Neural cell (in vitro differentiated cells): ENCODE results near the gene PTK6. TPM values are rescaled to one million over a fixed set of nuclear protein-coding genes. Genes with fewer than 3 reads are reported as not detected.

Source experiments
- H2AFZ ChIP-seq: fragments of 200-600, 300-800 bp; sonication (generic), shearing (Covaris generic); 2 replicates; pipeline ENCODE4 v1.6.0; 2014; ENCODE audit warnings: low read depth, mild to moderate bottlenecking, antibody characterized with exemption, low read length, moderate library complexity
- H3F3A ChIP-seq: fragments of 200-600 bp; shearing (Covaris generic); 2 replicates; pipeline ENCODE4 v1.6.1; 2016; ENCODE audit warnings: mild to moderate bottlenecking, moderate library complexity, mixed read lengths, antibody characterized with exemption, low read length; ENCODE audit not compliant: insufficient read depth, poor library complexity, severe bottlenecking
- H3K27ac ChIP-seq: fragments of 200-600, 300-800 bp; sonication (generic), shearing (Covaris generic); 2 replicates; pipeline ENCODE4 v1.5.1; 2014; ENCODE audit warnings: mild to moderate bottlenecking, low read length, moderate library complexity
- H3K27me3 ChIP-seq: fragments of 300-800, 200-600 bp; sonication (generic), shearing (Covaris generic); 2 replicates; pipeline ENCODE4 v1.6.0; 2014; ENCODE audit warnings: mild to moderate bottlenecking, low read depth, low read length, moderate library complexity; ENCODE audit not compliant: insufficient read depth
- H3K36me3 ChIP-seq: fragments of 300-800, 200-600 bp; sonication (generic), shearing (Covaris generic); 2 replicates; pipeline ENCODE4 v1.5.1; 2014; ENCODE audit warnings: mild to moderate bottlenecking, antibody characterized with exemption, low read length, moderate library complexity; ENCODE audit not compliant: insufficient read depth
- H3K4me2 ChIP-seq: fragments of 300-800, 200-600 bp; sonication (generic), shearing (Covaris generic); 2 replicates; pipeline ENCODE4 v1.6.0; 2014; ENCODE audit warnings: mild to moderate bottlenecking, low read length
- H3K4me3 ChIP-seq: fragments of 300-800, 200-600 bp; sonication (generic), shearing (Covaris generic); 2 replicates; pipeline ENCODE4 v1.5.1; 2014; ENCODE audit warnings: mild to moderate bottlenecking, low read length, moderate library complexity
- H3K79me2 ChIP-seq: fragments of 200-600 bp; shearing (Covaris generic); replicated peaks from 2 replicates; pipeline ENCODE4 v1.6.0; 2014; ENCODE audit warnings: mild to moderate bottlenecking, low read length, moderate library complexity; ENCODE audit not compliant: insufficient read depth
- H3K9ac ChIP-seq: fragments of 300-800, 200-600 bp; sonication (generic), shearing (Covaris generic); 2 replicates; pipeline ENCODE4 v1.6.1; 2016; ENCODE audit warnings: mild to moderate bottlenecking, low read length, mixed read lengths
- H3K9me2 ChIP-seq: fragments of 200-600 bp; shearing (Covaris generic); 2 replicates; pipeline ENCODE4 v1.6.1; 2016; ENCODE audit warnings: mild to moderate bottlenecking, low read length, mixed read lengths; ENCODE audit not compliant: insufficient read depth
- H3K9me3 ChIP-seq: fragments of 200-600, 300-800 bp; sonication (generic), shearing (Covaris generic); 2 replicates; pipeline ENCODE4 v1.6.1; 2016; ENCODE audit warnings: mild to moderate bottlenecking, mixed run types, low read length, moderate library complexity, mixed read lengths
- H4K20me1 ChIP-seq: fragments of 200-600 bp; shearing (Covaris generic); 2 replicates; pipeline ENCODE4 v1.6.1; 2016; ENCODE audit warnings: mild to moderate bottlenecking, mixed run types; ENCODE audit not compliant: insufficient read depth
- CTCF ChIP-seq: fragments of 450-650 bp; IDR thresholded peaks from 2 replicates; pipeline ENCODE4 v1.5.1; 2014; ENCODE audit warnings: antibody characterized with exemption, mild to moderate bottlenecking, moderate library complexity; ENCODE audit not compliant: poor library complexity, severe bottlenecking
- EP300 ChIP-seq: fragments of 450-650 bp; conservative IDR thresholded peaks from 2 replicates; pipeline ENCODE4 v1.6.1; 2014; ENCODE audit warnings: antibody characterized with exemption, mild to moderate bottlenecking, moderate library complexity; ENCODE audit not compliant: poor library complexity, severe bottlenecking
- EZH2 ChIP-seq: fragments of 200-600, 300-800 bp; shearing (Covaris generic), sonication (generic); IDR thresholded peaks from 2 replicates; pipeline ENCODE4 v1.6.1; 2014; ENCODE audit warnings: antibody characterized with exemption, low read length, borderline replicate concordance, mild to moderate bottlenecking; ENCODE audit not compliant: insufficient read depth, poor library complexity, severe bottlenecking
- MXI1 ChIP-seq: fragments of 450-650 bp; conservative IDR thresholded peaks from 2 replicates; pipeline ENCODE4 v1.6.1; 2014; ENCODE audit warnings: antibody characterized with exemption, mild to moderate bottlenecking; ENCODE audit not compliant: poor library complexity, severe bottlenecking
- POLR2AphosphoS5 ChIP-seq: IDR thresholded peaks from 2 replicates; pipeline ENCODE4 v1.6.1; 2012
- RAD21 ChIP-seq: fragments of 450-650 bp; conservative IDR thresholded peaks from 2 replicates; pipeline ENCODE4 v1.6.1; 2014; ENCODE audit warnings: antibody characterized with exemption, mild to moderate bottlenecking, moderate library complexity
- REST ChIP-seq: IDR thresholded peaks from 2 replicates; pipeline ENCODE4 v1.6.1; 2012; ENCODE audit warnings: borderline replicate concordance
- SMC3 ChIP-seq: fragments of 450-650 bp; conservative IDR thresholded peaks from 2 replicates; pipeline ENCODE4 v1.6.1; 2014; ENCODE audit warnings: antibody characterized with exemption, mild to moderate bottlenecking, moderate library complexity; ENCODE audit not compliant: poor library complexity
- TAF1 ChIP-seq: IDR thresholded peaks from 2 replicates; pipeline ENCODE4 v1.6.1; 2012; ENCODE audit warnings: low read depth
- polyA plus RNA-seq: library from polyadenylated mRNA; depleted of rRNA; stranded (reverse); fragments of >200 nt; gene quantifications from 2 replicates; pipeline ENCODE4 v1.2.3, GENCODE V29; 2014

PTK6 gene
- polyA plus RNA-seq, 1 donor from 2014 or later = not detected

GRCh38 chr20:63564036-63564810 lies 27.0 kb upstream of the PTK6 start:
- H3K27me3 ChIP-seq = no peaks in the 10 kb centered on the region
- no peak for TF ChIP-seq MXI1
- TF ChIP-seq EP300 = no peak
- TF ChIP-seq REST = no peak
- no peak for TF ChIP-seq CTCF
- no peak for TF ChIP-seq RAD21
- no peak for TF ChIP-seq SMC3
- no peak for TF ChIP-seq POLR2AphosphoS5
- TF ChIP-seq TAF1 = no peak
- no peak for TF ChIP-seq EZH2
- H3K4me2 ChIP-seq = no peak overlapping the region
- H3K4me3 ChIP-seq = no peak overlapping the region
- H3K9me3 ChIP-seq = no peaks in the 10 kb centered on the region
- no peaks in the 10 kb centered on the region for H3F3A ChIP-seq
- no peak overlapping the region for H3K27ac ChIP-seq
- H4K20me1 ChIP-seq = no peaks in the 10 kb centered on the region
- H3K9ac ChIP-seq = no peak overlapping the region
- no peaks in the 10 kb centered on the region for H3K79me2 ChIP-seq
- no peaks in the 10 kb centered on the region for H3K9me2 ChIP-seq
- no peaks in the 10 kb centered on the region for H3K36me3 ChIP-seq
- no peak overlapping the region for H2AFZ ChIP-seq

- H2AFZ ChIP-seq = no peak overlapping the region
- no peak for TF ChIP-seq CTCF
- no peak for TF ChIP-seq RAD21
- TF ChIP-seq POLR2AphosphoS5 = no peak
- no peak for TF ChIP-seq TAF1
- TF ChIP-seq SMC3 = no peak
- TF ChIP-seq MXI1 = no peak
- no peak overlapping the region for H3K4me3 ChIP-seq
- no peaks in the 10 kb centered on the region for H3K79me2 ChIP-seq
- H3K4me2 ChIP-seq = no peak overlapping the region
- H3K9me2 ChIP-seq = no peaks in the 10 kb centered on the region
- no peak overlapping the region for H3K27ac ChIP-seq
- no peaks in the 10 kb centered on the region for H3F3A ChIP-seq
- no peaks in the 10 kb centered on the region for H3K9me3 ChIP-seq
- H3K36me3 ChIP-seq = no peaks in the 10 kb centered on the region
- H3K9ac ChIP-seq = no peak overlapping the region
- no peaks in the 10 kb centered on the region for H3K27me3 ChIP-seq
- H4K20me1 ChIP-seq = no peaks in the 10 kb centered on the region
Observed at GRCh38 chr20:63563225-63563935, 26.2 kb upstream of the PTK6 start.
